ENCODE data around the gene CHST8.

Gene CHST8

DNA sequence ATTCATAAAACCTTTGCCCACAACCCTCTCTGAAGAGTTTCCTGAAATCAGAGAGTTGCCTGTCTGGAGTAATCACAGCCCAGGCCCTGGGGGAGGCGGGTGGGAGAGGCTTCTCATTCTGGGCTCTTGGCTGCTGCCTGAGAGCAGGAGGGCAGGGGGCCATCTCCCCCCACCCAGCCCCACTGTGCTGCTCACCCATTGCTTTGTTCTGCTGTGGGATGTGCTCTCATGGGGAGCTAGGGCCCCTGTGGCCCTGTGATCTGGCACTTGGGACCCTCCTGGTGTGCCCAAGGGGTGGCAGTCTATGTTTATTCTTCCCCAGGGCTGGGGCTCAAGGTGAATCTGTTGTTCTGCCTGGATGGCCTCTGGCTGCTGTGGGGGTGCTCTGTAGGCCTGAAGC is 181.0 kb downstream of the CHST8 start:
- H3K14ac ChIP-seq (ENCODE audit: low read length in 2 of 2), result no peak overlapping the region
- H3K18ac ChIP-seq (ENCODE audit: low read depth in 1 of 2, low read length in 2 of 2), result no peak overlapping the region
- no peak overlapping the region for H2AFZ ChIP-seq (ENCODE audit: low read depth, low read length)
- no peak overlapping the region for H3K23ac ChIP-seq (ENCODE audit: low read length in 2 of 2)
- H2BK120ac ChIP-seq (ENCODE audit: low read depth, low read length), result no peak overlapping the region
- H4K91ac ChIP-seq (ENCODE audit: low read length), result no peak overlapping the region
- H3K79me1 ChIP-seq (replicated peaks; ENCODE audit: low read length, poor library complexity, severe bottlenecking), result peaks cover 44% of the 10 kb centered on the region
- no peak overlapping the region for H2BK5ac ChIP-seq (ENCODE audit: low read depth, low read length, poor library complexity, severe bottlenecking)
- H3K4me1 ChIP-seq (ENCODE audit: control insufficient read depth, insufficient read depth, low read depth, low read length), result peaks cover 16% of the 10 kb centered on the region
- no peak overlapping the region for H3K4me2 ChIP-seq (ENCODE audit: low read length, poor library complexity, severe bottlenecking)
- WGBS, result 100% methylated on average over 1 of the region's 1 CpG
- no peak for DNase-seq
- no peak overlapping the region for H2BK15ac ChIP-seq (ENCODE audit: low read depth, poor library complexity, severe bottlenecking)
- no peak overlapping the region for H3K27ac ChIP-seq (ENCODE audit: low read length, poor library complexity, severe bottlenecking)
- no peak overlapping the region for H2BK12ac ChIP-seq (ENCODE audit: low read length in 2 of 2)
- H2AK5ac ChIP-seq (ENCODE audit: low read length, severe bottlenecking), result no peak overlapping the region
- no peaks in the 10 kb centered on the region for H3K9me3 ChIP-seq (ENCODE audit: control insufficient read depth, low read length)
- H3K36me3 ChIP-seq (ENCODE audit: control insufficient read depth in 1 of 2, insufficient read depth in 2 of 2, low read depth in 1 of 2, low read length in 2 of 2), result peaks cover 0 to 69% of the 10 kb centered on the region in 2 experiments
- H3K9ac ChIP-seq (ENCODE audit: low read length), result no peak overlapping the region
- H3K4ac ChIP-seq (ENCODE audit: low read depth in 1 of 2, low read length in 2 of 2), result no peak overlapping the region
- H3K27me3 ChIP-seq (ENCODE audit: control insufficient read depth in 1 of 2, insufficient read depth in 1 of 2, low read length in 2 of 2), result peaks cover 0 to 12% of the 10 kb centered on the region in 2 experiments
- H3K4me3 ChIP-seq (ENCODE audit: insufficient read depth in 1 of 2, low read depth in 1 of 2, low read length in 2 of 2), result no peak overlapping the region
- H4K8ac ChIP-seq (ENCODE audit: low read length), result no peak overlapping the region

DNA sequence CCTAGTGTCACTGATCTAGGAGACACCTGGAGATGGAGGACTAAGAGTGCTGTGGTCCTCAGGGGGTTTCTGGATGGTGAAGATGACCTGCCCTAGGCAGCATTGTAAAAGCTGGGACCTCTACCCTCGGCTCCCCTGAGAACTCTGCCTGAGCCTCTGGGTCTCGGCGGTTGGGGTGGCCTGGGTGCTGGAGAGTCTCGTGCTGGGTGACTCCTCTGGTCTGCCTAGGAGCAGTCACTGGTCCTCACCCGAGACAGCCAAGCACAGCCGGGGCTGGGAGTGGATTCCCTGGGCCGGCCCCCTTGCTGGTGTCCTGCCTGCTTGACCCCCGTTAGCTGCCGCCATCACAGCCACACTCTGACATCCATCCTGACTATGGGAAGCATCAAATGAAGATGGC is 181.6 kb downstream of the CHST8 start:
- H2BK5ac ChIP-seq (ENCODE audit: low read depth, low read length, poor library complexity, severe bottlenecking), result no peak overlapping the region
- no peak overlapping the region for H3K4ac ChIP-seq (ENCODE audit: low read depth in 1 of 2, low read length in 2 of 2)
- H2BK120ac ChIP-seq (ENCODE audit: low read depth, low read length), result no peak overlapping the region
- no peak overlapping the region for H3K4me2 ChIP-seq (ENCODE audit: low read length, poor library complexity, severe bottlenecking)
- 94% methylated on average over 9 of the region's 9 CpGs for WGBS
- H3K4me3 ChIP-seq (ENCODE audit: insufficient read depth in 1 of 2, low read depth in 1 of 2, low read length in 2 of 2), result no peak overlapping the region
- no peaks in the 10 kb centered on the region for H3K9me3 ChIP-seq (ENCODE audit: control insufficient read depth, low read length)
- peaks cover 15% of the 10 kb centered on the region for H3K4me1 ChIP-seq (ENCODE audit: control insufficient read depth, insufficient read depth, low read depth, low read length)
- peaks cover 0 to 74% of the 10 kb centered on the region in 2 experiments for H3K36me3 ChIP-seq (ENCODE audit: control insufficient read depth in 1 of 2, insufficient read depth in 2 of 2, low read depth in 1 of 2, low read length in 2 of 2)
- no peak overlapping the region for H2AK5ac ChIP-seq (ENCODE audit: low read length, severe bottlenecking)
- no peak overlapping the region for H2AFZ ChIP-seq (ENCODE audit: low read depth, low read length)
- no peak for DNase-seq
- H3K23ac ChIP-seq (ENCODE audit: low read length in 2 of 2), result no peak overlapping the region
- no peak overlapping the region for H4K91ac ChIP-seq (ENCODE audit: low read length)
- H2BK12ac ChIP-seq (ENCODE audit: low read length in 2 of 2), result no peak overlapping the region
- peaks cover 0 to 11% of the 10 kb centered on the region in 2 experiments for H3K27me3 ChIP-seq (ENCODE audit: control insufficient read depth in 1 of 2, insufficient read depth in 1 of 2, low read length in 2 of 2)
- H3K18ac ChIP-seq (ENCODE audit: low read depth in 1 of 2, low read length in 2 of 2), result no peak overlapping the region
- H3K14ac ChIP-seq (ENCODE audit: low read length in 2 of 2), result no peak overlapping the region
- H3K9ac ChIP-seq (ENCODE audit: low read length), result no peak overlapping the region
- H2BK15ac ChIP-seq (ENCODE audit: low read depth, poor library complexity, severe bottlenecking), result no peak overlapping the region
- no peak overlapping the region for H3K27ac ChIP-seq (ENCODE audit: low read length, poor library complexity, severe bottlenecking)
- H3K79me1 ChIP-seq (replicated peaks; ENCODE audit: low read length, poor library complexity, severe bottlenecking), result peaks cover 44% of the 10 kb centered on the region
- no peak overlapping the region for H4K8ac ChIP-seq (ENCODE audit: low read length)

GRCh38 chr19:33804021-33804799 is 182.5 kb downstream of the CHST8 start:
- peaks cover 13% of the 10 kb centered on the region for H3K4me1 ChIP-seq (ENCODE audit: control insufficient read depth, insufficient read depth, low read depth, low read length)
- H3K79me1 ChIP-seq (replicated peaks; ENCODE audit: low read length, poor library complexity, severe bottlenecking), result peaks cover 44% of the 10 kb centered on the region
- WGBS, result 93% methylated on average over 10 of the region's 10 CpGs
- H3K9me3 ChIP-seq (ENCODE audit: control insufficient read depth, low read length), result no peaks in the 10 kb centered on the region
- H3K27ac ChIP-seq (ENCODE audit: low read length, poor library complexity, severe bottlenecking), result no peak overlapping the region
- H3K27me3 ChIP-seq (ENCODE audit: control insufficient read depth in 1 of 2, insufficient read depth in 1 of 2, low read length in 2 of 2), result peaks cover 0 to 4% of the 10 kb centered on the region in 2 experiments
- no peak overlapping the region for H2AFZ ChIP-seq (ENCODE audit: low read depth, low read length)
- H2BK12ac ChIP-seq (ENCODE audit: low read length in 2 of 2), result no peak overlapping the region
- no peak overlapping the region for H2BK15ac ChIP-seq (ENCODE audit: low read depth, poor library complexity, severe bottlenecking)
- no peak overlapping the region for H2BK120ac ChIP-seq (ENCODE audit: low read depth, low read length)
- H3K9ac ChIP-seq (ENCODE audit: low read length), result no peak overlapping the region
- no peak overlapping the region for H2BK5ac ChIP-seq (ENCODE audit: low read depth, low read length, poor library complexity, severe bottlenecking)
- no peak overlapping the region for H3K23ac ChIP-seq (ENCODE audit: low read length in 2 of 2)
- H2AK5ac ChIP-seq (ENCODE audit: low read length, severe bottlenecking), result no peak overlapping the region
- H3K4me2 ChIP-seq (ENCODE audit: low read length, poor library complexity, severe bottlenecking), result no peak overlapping the region
- no peak for DNase-seq
- no peak overlapping the region for H3K18ac ChIP-seq (ENCODE audit: low read depth in 1 of 2, low read length in 2 of 2)
- no peak overlapping the region for H3K14ac ChIP-seq (ENCODE audit: low read length in 2 of 2)
- no peak overlapping the region for H3K4ac ChIP-seq (ENCODE audit: low read depth in 1 of 2, low read length in 2 of 2)
- peaks cover 0 to 77% of the 10 kb centered on the region in 2 experiments for H3K36me3 ChIP-seq (ENCODE audit: control insufficient read depth in 1 of 2, insufficient read depth in 2 of 2, low read depth in 1 of 2, low read length in 2 of 2)
- no peak overlapping the region for H3K4me3 ChIP-seq (ENCODE audit: insufficient read depth in 1 of 2, low read depth in 1 of 2, low read length in 2 of 2)
- H4K8ac ChIP-seq (ENCODE audit: low read length), result no peak overlapping the region
- H4K91ac ChIP-seq (ENCODE audit: low read length), result no peak overlapping the region

GRCh38 chr19:33805313-33805712 is 183.6 kb downstream of the CHST8 start:
- Histone ChIP-seq H4K91ac (ENCODE audit: low read length) (no peak overlapping the region), H3K9ac (ENCODE audit: low read length) (no peak overlapping the region), H3K9me3 (ENCODE audit: control insufficient read depth, low read length) (no peaks in the 10 kb centered on the region), H3K27me3 (ENCODE audit: control insufficient read depth in 1 of 2, insufficient read depth in 1 of 2, low read length in 2 of 2) (no peaks in the 10 kb centered on the region), H2AK5ac (ENCODE audit: low read length, severe bottlenecking) (no peak overlapping the region), H2BK15ac (ENCODE audit: low read depth, poor library complexity, severe bottlenecking) (no peak overlapping the region), H2AFZ (ENCODE audit: low read depth, low read length) (no peak overlapping the region), H3K36me3 (ENCODE audit: control insufficient read depth in 1 of 2, insufficient read depth in 2 of 2, low read depth in 1 of 2, low read length in 2 of 2) (peaks cover 0 to 74% of the 10 kb centered on the region in 2 experiments), H3K79me1 (replicated peaks; ENCODE audit: low read length, poor library complexity, severe bottlenecking) (peaks cover 38% of the 10 kb centered on the region), H3K23ac (ENCODE audit: low read length in 2 of 2) (no peak overlapping the region), H4K8ac (ENCODE audit: low read length) (no peak overlapping the region), H2BK120ac (ENCODE audit: low read depth, low read length) (no peak overlapping the region), H2BK5ac (ENCODE audit: low read depth, low read length, poor library complexity, severe bottlenecking) (no peak overlapping the region), H3K27ac (ENCODE audit: low read length, poor library complexity, severe bottlenecking) (no peak overlapping the region), H3K18ac (ENCODE audit: low read depth in 1 of 2, low read length in 2 of 2) (no peak overlapping the region), H3K4me1 (ENCODE audit: control insufficient read depth, insufficient read depth, low read depth, low read length) (peaks cover 13% of the 10 kb centered on the region), H3K4ac (ENCODE audit: low read depth in 1 of 2, low read length in 2 of 2) (no peak overlapping the region), H3K14ac (ENCODE audit: low read length in 2 of 2) (no peak overlapping the region), H2BK12ac (ENCODE audit: low read length in 2 of 2) (no peak overlapping the region), H3K4me2 (ENCODE audit: low read length, poor library complexity, severe bottlenecking) (no peak overlapping the region), H3K4me3 (ENCODE audit: insufficient read depth in 1 of 2, low read depth in 1 of 2, low read length in 2 of 2) (no peak overlapping the region)
- WGBS, result 100% methylated on average over 2 of the region's 3 CpGs
- no peak for DNase-seq
